Activated CD8-positive, alpha-beta memory T cell treated with anti-CD3 and anti-CD28 coated beads for 1 hour (primary cell): Measurements from ENCODE around the gene TRIO.

Experiments
- DNase-seq, 2 donors: peaks; one replicate each; pipeline ENCODE4 v3.0.0-alpha.2; 2020; ENCODE audit warnings: low read depth in 1 of 2; ENCODE audit errors: extremely low read depth in 1 of 2

Gene TRIO

DNA sequence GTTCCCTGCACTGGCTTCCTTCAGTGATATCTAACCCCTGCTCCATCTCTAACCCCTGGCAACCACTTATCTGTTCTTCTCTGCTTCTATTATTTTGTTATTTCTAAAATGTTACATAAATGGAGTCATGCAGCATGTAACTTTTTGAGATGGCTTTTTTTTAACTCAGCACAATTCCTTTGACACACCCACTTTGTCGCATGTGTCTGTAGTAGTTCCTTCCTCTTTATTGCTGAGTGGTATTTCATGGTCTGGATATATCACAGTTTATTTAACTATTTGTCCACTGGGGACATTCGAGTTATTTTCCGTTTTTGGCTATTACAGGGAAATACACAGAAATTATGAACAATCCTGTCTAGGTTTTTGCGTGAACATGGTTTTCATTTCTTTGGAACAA, 200.2 kb downstream of the TRIO start:
- no peak for DNase-seq

DNA sequence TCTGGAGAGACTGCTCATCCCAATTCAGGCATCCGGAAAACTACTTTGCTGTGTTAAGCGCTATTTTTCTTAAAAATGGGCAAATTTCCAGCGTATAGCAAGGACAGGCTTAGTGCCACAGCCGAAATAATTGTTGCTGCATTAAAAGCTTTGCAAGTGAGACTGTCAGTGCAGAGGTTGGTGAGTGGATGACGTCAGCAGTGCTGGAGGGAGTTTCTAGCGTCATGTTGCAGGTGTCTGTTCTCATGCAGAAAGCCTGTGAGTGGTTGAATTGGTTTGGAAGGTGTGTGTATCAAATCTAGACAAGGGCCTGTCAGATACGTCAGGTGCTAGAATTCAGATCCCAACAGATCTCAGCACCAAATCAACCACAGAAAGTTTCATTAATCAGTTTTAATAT, 204.4 kb downstream of the TRIO start:
- DNase-seq, result no peak

DNA sequence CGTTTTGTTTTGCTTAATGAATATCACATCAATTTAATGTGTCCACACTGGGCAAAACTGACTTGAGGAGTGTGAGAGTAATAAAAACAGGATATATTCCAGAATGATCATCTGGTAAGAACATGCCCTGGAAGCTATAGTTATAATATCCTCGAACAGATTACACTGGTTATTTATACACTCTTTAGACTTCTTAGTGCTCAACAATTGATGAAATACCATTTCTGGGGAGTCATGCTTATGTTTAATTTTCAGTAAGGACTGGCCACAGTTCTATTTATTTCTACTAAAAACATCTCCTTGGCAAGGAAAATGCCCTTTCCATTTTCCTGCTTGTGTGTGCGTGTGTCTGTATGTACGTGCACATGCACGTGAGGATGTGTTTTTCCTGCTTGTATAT, 205.0 kb downstream of the TRIO start:
- no peak for DNase-seq

DNA sequence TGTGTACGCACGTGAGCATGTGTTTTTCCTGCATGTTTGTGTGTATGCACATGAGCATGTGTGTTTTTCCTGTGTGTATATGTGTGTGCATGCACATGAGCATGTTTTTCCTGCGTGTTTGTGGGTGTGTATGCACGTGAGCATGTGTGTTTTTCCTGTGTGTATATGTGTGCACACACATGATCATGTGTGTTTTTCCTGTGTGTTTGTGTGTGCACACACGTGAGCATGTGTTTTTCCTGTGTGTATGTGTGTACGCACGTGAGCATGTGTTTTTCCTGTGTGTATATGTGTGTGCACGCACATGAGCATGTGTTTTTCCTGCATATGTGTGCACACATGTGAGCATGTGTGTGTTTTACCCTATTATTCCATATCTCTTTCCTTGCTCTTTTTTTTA, 205.9 kb downstream of the TRIO start:
- no peak for DNase-seq

DNA sequence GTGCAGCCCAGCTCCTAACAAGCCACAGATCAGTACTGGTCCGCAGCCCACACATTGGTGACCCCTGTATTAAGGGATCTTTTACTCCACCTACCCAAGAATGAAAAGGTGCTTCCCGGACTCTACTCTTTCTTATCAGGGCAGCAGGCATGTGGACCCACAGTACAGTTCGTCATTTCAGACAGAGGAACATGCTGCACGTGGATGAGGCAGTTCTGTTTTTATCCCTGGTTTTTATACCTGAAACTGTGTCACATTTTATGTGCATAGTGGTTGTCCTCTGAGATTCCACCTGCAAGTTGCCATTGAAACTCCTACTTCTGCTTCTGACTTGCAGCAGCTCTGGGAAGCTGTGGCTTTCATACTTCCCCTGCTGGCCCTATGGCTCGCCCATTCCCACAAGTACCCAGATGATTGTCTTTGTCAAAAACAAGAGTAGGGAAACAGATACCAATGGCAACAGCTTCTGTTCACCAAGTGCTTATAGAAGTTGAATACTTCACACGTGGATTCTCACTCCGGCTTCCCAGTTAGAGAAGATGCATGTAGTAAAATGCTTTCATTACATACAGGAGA, 208.0 kb downstream of the TRIO start:
- no peak for DNase-seq

DNA sequence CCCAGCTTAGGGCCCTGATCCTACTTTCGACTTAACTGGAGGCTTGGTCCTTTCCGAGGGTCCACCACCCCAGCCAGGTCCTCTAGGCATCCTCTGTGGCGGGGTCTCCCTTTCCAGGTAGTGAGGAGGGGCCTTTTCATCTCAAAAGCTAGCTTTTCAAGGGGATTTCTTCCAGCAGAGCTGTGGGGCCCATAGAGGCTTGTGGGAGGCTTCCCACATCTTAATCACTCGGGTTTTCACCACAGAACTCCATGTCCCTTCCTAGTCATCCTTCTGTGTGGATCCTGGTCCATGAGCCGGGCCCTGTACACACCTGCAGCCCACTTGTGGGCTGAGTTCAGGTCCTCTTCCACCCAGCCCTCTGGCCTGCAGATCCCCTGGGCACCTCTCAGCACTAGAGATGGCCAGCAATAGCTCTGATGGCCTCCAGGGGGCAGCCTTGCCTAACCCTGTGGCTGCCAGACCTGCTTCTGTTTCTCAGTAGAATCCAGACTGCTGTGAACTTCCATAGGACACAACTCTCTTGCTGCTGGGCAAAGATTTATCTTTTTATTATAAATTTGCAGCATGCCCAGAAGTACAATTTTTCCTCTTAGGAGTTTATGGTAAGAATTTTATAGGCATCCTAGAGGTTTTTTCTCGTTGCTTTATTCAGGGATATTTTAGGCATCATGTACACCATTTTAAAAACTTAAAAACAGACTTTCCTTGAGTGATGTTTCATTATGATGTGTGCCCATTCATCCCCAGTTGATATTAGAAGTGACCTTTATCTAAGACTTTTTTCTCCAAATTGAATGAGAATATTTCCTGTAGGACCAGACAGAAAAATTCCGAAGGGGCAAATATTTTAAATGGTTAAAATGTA, 208.9 kb downstream of the TRIO start:
- peak in 1 of 2 donors; percentile 41 for DNase-seq

DNA sequence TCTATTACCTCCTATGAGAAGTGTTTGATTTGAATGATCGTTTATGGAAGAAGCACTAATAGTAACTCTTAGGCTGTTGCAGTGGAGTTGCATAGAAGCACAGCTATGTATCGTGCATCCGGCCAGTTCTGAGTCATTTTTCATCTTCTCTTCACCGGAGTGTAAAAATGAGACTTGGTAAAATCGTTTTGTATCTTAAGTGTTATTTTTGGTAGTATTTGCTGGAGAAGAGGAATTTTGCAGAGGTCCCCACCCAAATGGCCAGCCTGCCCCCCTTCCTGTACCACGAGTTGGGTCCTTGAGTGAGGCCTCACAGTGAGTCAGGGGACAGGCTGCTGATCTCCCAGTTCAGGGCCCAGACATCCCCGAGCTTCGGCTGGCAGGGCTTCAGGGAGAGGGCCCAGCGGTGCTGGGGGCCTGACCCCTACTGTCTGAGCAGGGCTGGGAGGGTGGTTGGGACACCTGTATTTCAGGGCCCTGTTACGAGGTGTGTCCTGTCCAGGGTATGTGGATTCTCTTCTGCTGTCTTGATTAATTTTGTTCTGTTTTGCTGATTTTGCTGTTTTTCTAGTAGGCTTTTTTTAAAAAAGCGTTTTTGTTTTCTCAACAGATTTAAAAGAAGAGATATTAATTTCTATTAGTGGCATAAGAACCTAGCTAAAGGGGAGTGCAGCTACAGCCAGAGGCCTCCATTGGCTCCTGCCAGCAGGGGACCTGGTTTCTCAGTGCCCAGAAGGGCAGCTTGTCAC, 210.8 kb downstream of the TRIO start:
- DNase-seq, result no peak

DNA sequence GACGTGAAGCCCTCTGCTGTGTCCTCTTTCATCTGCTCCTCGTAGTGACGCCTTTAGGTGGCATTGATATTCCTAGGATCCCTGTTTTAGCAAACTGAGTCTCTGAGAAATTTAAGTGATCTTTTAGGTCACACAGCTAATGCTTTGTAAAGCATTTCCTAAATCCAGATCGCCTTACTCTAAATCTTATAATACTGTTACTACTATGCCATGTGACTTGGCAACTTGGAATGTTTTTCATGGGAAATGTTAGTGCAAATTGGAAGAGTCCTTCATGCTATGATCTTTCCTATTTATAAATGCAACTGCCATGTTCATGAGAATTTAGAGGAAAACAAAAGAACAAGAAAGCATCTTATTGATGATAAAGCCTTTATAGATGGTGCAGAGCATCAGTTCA, 212.2 kb downstream of the TRIO start:
- no peak for DNase-seq

DNA sequence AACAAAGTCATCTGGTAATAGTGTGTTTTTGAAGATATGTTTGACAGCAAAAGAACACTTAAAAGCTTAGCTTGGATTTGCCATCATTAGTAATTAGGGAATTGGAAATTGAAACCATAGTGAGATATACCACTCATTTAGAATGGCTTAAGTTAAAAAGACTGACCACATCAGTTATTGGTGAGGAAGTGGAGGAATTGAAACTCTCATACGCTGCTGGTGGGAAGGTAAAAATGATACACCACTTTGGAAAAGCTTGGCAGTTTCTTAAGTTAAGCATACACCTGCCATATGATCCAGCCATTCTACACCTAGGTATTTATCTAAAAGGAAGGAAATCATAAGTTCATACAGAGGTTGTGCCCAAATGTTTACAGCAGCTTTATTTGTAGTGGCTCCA, 213.2 kb downstream of the TRIO start:
- DNase-seq, result no peak

DNA sequence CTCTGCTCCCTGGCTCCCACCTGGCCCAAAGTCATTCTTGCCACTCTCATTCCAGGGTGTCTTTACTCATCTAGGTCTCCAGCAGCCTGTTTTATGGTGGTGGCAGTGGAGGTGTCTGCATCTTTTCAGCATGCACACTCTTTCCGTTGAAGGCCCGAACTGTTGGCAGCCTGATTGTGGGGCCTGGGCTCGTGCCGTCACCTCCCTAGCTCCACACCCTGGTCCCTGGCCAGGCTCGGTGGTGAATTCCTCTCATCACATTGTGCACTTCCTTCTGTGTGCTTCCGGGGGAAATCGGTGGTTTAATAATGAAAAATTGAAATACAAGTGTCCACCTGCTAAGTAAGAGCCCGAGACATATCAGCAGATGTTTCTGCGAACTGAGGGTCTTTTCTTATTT, 214.3 kb downstream of the TRIO start:
- no peak for DNase-seq

DNA sequence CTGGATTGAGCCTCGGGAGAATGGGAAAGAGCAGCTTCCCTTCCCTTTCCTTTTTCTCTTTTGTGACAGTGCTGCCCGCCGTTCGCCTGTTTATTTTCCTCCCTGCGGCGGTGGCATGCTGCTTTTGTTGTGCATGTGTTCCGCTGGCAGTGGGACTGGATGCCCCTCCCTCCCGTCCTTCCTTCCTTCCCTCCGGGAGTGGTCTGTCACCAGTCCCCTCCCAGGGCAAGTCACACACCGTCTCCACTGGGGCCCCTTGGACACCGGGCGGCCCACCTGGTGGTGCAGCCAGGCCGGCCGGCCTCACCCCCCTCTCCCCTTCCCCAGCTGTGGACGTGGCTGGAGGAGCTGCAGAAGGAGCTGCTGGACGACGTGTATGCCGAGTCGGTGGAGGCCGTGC, 214.7 kb downstream of the TRIO start:
- DNase-seq, result no peak

DNA sequence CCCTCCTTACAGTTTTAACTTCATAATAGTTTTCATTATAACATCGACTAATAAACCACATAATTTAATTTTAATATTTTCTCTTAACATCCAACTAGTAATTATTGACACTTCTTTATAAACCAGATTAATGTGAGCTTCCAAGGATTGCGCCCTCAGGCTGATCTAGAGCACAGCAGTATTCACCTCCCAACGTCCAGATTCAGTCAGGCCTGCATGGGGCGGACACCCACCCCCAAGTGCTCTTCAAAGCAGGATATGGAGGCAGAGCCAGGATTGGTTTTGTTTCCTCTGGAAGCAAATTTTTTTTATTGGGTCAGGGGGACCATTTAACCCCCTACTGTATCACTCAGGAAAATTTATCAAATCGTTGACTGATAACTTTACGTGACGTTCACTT, 215.4 kb downstream of the TRIO start:
- no peak for DNase-seq

DNA sequence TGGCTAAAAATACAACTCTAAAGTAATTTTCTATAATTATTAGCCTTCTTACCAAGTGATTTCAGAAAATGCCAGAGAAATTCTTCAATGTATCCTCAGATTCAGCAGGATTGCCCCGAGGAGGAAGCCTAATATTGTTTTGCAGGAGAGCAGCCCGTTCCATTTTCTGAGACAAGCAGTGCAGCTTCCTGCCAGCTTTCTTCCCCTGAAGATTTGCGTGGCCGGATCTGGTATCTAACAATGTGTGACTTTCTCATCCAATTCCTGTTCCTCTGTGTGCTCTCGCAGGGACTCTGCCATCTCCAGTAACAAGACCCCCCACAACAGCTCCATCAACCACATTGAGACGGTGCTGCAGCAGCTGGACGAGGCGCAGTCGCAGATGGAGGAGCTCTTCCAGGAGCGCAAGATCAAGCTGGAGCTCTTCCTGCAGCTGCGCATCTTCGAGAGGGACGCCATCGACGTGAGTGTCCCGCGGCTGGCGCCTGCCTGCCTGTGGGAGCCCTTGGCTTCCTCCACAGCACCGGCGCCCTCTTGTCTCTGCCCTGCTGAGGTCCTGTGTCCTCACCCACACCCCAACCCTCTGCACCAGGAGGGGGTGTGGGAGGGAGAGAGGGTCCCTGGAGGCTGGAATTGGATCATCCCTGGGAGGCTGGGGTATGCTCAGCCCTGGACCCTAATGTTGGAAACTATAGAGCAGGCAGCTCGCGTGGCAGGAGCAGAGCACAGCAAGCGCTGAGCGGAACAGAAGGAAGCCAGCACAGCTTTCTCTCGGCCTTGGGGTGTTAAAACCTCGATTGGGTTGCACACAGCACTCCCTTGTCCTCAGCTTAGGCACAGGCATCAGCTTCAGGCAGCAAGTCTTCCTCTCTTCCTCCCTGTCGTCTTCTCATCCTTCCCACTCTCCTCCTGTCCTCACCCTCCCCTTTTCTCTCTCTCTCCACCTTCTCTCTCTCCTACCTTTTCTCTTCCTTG, 216.2 kb downstream of the TRIO start:
- no peak for DNase-seq

DNA sequence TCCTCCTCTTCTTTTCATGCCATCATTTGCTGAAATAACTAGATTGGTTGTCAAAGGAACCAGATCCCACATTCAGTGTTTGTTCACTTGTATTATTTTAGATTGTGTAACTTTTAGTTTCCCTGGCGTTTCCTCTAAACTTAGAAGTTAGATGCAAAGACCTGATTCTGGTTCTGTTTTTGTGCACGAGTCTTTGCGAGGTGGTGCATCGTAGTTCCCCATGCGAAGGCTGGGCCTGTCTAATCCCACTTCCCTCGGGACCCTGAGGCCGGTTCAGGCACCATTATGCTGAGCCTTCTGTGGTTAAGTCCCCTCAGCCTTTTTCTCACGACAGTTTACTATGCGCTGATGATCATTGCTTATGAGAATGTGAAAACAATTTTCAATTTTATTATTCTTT, 219.3 kb downstream of the TRIO start:
- no peak for DNase-seq

DNA sequence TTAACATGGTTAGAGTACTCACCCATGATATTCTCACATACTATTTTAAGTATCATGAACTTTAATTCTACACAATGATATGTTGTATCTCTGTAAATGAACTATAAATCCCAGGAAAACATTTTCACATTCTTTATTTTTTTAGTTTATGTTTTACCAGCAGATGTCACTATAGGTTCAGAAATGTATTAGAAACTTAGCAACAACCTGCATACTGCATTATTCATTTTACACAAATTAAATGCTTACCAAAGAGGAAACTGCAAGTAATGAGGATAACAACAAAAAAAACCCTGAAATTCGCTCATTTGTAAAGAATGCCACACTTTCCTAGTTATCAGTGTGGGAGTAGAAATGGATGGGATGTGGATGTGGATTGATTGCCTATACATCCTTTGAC, 221.0 kb downstream of the TRIO start:
- DNase-seq, result no peak

DNA sequence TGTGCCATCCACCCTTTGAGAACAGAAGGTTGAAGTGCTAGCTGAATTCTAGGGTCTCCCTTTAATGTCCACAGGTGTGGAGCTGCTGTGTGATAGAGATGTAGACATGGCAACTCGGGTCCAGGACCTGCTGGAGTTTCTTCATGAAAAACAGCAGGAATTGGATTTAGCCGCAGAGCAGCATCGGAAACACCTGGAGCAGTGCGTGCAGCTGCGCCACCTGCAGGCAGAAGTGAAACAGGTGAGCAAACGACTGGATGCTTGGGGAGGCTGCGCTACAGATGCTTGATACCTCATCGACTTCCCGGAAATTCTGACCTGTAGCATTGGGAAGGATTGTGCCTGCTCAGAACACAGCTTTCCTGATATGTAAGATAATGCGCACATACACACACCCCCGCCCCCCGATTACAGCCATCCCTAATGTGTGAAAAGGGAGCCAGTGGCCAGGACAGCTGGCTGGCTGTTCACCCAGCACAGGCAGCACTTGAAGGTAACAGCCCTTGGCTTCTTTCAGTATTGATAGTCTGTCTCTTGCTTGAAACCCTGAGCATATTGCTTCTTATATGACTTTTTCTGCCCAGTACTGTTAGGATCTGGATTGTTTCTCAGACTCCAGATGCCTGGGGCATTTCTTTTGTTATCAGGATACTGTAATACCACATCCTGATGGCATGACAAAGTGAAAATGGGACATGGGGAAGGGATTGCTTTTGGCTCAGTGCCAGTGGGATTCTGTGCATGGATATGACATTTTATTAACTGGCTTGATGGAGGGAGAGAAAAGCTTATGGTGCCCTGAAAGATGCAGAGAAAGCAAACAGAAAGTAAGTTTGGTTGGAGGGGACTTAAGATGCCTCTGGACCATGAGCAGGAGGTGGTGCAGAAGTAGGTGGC, 221.7 kb downstream of the TRIO start:
- no peak for DNase-seq

DNA sequence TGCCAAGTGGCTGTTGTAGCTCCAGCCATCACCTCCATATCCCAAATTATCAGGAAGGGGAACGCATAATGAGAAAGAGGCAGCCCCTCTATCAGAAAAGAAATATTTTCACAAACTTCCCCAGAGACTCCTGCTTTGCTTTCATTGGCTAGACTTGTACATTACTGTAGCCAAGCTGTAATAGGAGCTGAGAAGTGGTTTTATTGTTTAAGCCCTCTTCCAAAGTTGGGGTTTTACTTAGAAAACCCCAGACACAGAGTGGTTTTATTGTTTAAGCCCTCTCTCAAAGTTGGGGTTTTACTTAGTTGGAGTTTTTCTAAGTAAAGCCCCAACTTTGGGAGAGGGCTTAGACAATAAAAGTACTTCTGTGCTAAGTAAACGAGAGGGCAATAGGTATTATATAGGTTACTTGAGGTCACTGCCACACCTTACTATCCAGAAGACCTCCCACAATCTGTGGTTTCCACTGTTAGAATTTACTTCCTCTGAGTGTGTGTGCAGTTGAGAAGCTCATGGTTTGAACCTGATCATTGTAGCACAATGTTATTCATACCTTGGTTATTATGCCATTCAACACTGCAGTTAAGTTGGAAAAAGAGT, 222.8 kb downstream of the TRIO start:
- no peak for DNase-seq

DNA sequence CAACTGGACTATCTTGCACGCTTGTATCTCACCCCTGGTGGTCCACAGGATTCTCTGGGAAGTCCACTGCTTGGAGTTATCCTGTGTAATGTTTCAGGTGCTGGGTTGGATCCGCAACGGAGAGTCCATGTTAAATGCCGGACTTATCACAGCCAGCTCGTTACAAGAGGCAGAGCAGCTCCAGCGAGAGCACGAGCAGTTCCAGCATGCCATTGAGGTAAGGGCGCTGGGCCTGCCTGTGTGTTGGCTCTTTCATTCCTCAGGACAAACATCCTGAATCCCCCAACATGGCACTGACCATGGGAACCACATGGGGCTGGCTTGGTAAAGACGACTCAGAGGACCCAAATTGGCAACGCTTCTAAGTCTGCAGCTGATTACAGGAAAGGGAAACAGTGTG, 223.6 kb downstream of the TRIO start:
- no peak for DNase-seq

DNA sequence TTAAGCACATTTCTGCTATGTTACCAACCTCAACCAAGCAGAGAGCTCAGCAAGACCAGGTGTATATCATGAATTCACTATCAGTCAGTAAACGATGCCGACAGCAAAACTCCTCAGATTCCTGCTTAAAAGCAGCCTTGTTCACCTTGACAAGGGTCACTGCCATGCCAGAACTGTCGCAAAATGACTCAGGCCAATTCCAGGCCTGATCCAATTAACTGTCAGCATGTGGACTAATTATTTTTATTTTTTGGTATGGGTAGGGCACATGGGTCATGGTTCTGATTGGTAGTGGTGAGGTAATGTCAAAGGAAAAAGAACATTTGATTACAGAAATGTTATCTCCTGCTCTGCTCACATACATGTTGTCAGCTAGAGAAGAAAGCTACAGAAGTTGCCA, 224.2 kb downstream of the TRIO start:
- DNase-seq, result no peak
